GM18517 (cell line): ENCODE data around the gene UBE2H.
"Not testable (repeated sequence)": the region's sequence is repeated elsewhere in the genome, so short reads cannot be mapped to it uniquely, and the experiment has no call there.

Experiments
- ATAC-seq: cut with Tn5 transposase; IDR thresholded peaks from one replicate; pipeline ENCODE4 v1.9.1; 2021; ENCODE audit warnings: mild to moderate bottlenecking, moderate library complexity; ENCODE audit not compliant: unreplicated experiment

Gene UBE2H

GRCh38 chr7:129848436-129848835, 104.3 kb downstream of the UBE2H start:
- ATAC-seq = no peak

GRCh38 chr7:129845972-129846327, 106.8 kb downstream of the UBE2H start:
- ATAC-seq = no peak

GRCh38 chr7:129845178-129845971, 107.4 kb downstream of the UBE2H start:
- ATAC-seq = no peak

GRCh38 chr7:129843978-129844840, 108.6 kb downstream of the UBE2H start:
- ATAC-seq = no peak

GRCh38 chr7:129843365-129843898, 109.3 kb downstream of the UBE2H start:
- no peak for ATAC-seq

- no peak for ATAC-seq
Measured at GRCh38 chr7:129841465-129841864, 111.3 kb downstream of the UBE2H start.

GRCh38 chr7:129840757-129841156, 112.0 kb downstream of the UBE2H start:
- no peak for ATAC-seq

- ATAC-seq = no peak
Measured at GRCh38 chr7:129836983-129837382, 115.8 kb downstream of the UBE2H start.

- ATAC-seq = no peak
Measured at GRCh38 chr7:129835569-129835968, 117.2 kb downstream of the UBE2H start.

- ATAC-seq = not testable (repeated sequence)
Measured at GRCh38 chr7:129833353-129833752, 119.4 kb downstream of the UBE2H start.

GRCh38 chr7:129832701-129833227, 120.0 kb downstream of the UBE2H start:
- no peak for ATAC-seq

GRCh38 chr7:129832282-129832681, 120.5 kb downstream of the UBE2H start:
- ATAC-seq = no peak

GRCh38 chr7:129831424-129832058, 121.2 kb downstream of the UBE2H start:
- no peak for ATAC-seq

- ATAC-seq = no peak
Measured at GRCh38 chr7:129830949-129831348, 121.8 kb downstream of the UBE2H start.

GRCh38 chr7:129829737-129830631, 122.8 kb downstream of the UBE2H start:
- no peak for ATAC-seq

GRCh38 chr7:129828989-129829736, 123.6 kb downstream of the UBE2H start:
- ATAC-seq = no peak

GRCh38 chr7:129828078-129828762, 124.5 kb downstream of the UBE2H start:
- ATAC-seq = no peak

GRCh38 chr7:129827467-129827990, 125.2 kb downstream of the UBE2H start:
- ATAC-seq = no peak
